GM19452 (cell line): ENCODE measurements around the gene COQ5.

Source experiments
- ATAC-seq: cut with Tn5 transposase; IDR thresholded peaks from one replicate; pipeline ENCODE4 v1.9.1; 2021; ENCODE audit not compliant: unreplicated experiment

Gene COQ5

GRCh38 chr12:120485961-120486881, 42.7 kb downstream of the COQ5 start:
- ATAC-seq = no peak

- no peak for ATAC-seq
These were observed 45.3 kb downstream of the COQ5 start for GRCh38 chr12:120483621-120484020.

- ATAC-seq = no peak
These were observed 47.8 kb downstream of the COQ5 start for GRCh38 chr12:120481022-120481767.

DNA sequence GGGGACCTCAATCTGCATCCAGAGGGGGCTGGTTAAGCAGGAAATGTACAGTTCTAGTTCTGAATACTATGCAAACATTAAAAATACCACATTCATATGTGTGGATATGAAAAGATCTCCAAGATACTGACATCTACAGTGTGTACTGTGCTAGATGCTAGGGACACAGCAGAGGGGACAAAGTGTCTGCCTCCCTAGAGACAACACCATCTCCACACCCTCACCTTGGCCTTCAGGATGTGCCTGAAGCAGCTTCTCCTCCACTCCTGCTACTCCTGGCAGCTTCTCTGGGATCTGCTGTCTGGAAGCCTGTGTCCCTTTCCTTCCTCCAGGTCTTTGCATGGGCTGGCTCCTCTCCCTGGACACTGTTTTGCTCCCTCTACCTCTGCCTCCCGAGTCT, 48.7 kb downstream of the COQ5 start:
- ATAC-seq = no peak

DNA sequence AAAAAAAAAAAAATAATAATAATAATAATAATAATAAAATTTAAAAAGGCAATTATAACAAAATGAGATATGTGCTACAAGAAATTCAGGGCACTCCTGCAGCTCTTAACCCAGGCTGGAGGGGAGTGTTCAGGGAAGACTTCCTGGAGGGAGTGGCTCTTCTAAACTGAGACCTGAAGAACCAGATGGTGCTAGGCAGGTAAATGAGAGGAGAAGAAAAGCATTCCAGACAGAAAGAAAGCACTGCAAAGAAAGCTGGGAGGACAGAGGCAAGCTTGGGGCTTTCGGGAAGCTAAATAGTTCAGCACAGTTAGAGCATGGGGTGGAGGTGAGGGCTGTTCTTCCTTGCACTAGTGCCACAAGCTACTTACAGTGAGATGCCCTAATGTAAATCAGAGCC, 49.5 kb downstream of the COQ5 start:
- no peak for ATAC-seq

- no peak for ATAC-seq
These were observed 53.3 kb downstream of the COQ5 start for GRCh38 chr12:120475643-120476042.

- ATAC-seq = no peak
These were observed 54.4 kb downstream of the COQ5 start for GRCh38 chr12:120474616-120474960.

DNA sequence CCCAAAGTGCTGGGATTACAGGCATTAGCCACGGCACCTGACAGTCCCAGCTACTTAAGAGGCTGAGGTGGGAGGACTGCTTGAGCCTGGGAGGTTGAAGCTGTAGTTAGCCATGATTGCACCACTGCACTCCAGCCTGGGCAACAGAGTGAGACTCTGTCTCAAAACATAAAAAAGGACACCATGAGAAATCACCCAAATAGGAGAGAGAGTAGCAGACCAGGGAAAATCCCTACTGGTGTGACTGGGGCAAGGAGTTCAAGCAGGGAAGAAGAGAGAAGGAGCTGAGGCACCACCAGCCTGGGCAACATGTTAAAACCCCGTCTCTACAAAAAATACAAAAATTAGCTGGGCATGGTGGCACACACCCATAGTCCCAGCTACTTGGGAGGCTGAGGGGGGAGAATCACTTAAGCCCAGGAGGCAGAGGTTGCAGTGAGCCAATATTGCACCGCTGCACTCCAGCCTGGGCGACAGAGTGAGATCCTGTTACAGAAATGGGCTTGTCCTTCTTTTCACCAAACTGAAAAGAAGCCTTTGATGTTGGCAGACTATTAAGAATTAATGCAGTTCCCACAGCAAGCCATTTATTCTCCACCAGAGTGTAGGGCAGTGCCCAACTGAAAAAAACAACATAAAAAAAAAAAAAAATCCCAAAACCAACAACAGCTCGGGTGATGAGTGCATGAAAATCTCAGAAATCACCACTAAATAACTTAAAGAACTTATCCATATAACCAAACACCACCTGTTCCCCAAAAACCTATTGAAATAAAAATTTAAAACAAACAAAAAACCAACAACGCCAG, 54.9 kb downstream of the COQ5 start:
- ATAC-seq = no peak

DNA sequence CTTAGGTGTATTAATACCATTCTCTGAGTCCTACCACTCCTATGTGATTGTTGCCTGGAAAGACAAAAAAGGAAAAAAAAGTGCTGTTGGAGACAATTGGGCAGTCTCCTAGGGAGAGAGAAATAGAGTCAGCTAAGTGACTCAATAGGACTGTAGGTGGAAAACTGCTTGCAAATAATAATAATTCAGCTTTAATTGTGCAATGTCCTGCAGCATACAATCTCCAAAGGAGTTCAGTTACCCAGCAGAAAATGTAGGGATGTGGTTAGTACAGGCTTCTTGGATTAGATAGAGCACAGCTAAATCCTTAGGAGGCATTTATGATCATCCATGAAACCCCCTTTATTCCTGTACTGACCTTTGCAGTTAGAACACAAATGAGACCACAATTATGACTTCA, 56.4 kb downstream of the COQ5 start:
- ATAC-seq = no peak

GRCh38 chr12:120470150-120470784, 58.7 kb downstream of the COQ5 start:
- no peak for ATAC-seq

GRCh38 chr12:120469450-120470149, 59.4 kb downstream of the COQ5 start, which contains the start of gene SRSF9:
SRSF9 (minus strand) TSS chr12:120469748; CDS start chr12:120469609, 139 bp downstream.
- ATAC-seq = peak; percentile 94

- ATAC-seq = peak; percentile 8
These were observed 60.0 kb downstream of the COQ5 start for GRCh38 chr12:120468821-120469449.

DNA sequence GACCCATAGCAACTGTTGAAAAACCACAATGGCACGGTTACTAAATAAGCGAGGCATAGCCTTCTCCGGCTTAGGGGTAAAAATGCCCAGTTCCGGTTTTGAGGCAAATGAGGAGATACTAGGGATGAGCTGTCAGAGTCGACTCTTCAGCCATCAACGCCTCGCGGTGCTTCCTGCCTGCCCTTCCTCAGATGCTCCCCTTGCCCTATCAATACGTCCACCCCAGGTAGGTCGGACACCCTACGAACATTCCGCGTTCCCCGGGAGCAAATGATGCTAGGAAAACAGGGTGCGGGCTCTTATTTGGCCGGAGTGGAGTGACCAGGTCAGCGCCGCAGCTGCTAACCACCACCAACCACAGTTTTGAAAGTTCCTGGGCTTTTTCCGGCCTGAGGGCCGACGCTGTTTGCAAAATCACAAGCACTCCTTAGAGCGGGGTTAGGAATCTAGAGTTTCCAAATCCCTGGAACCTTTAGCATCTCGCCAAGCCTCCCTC, 60.6 kb downstream of the COQ5 start:
- no peak for ATAC-seq

DNA sequence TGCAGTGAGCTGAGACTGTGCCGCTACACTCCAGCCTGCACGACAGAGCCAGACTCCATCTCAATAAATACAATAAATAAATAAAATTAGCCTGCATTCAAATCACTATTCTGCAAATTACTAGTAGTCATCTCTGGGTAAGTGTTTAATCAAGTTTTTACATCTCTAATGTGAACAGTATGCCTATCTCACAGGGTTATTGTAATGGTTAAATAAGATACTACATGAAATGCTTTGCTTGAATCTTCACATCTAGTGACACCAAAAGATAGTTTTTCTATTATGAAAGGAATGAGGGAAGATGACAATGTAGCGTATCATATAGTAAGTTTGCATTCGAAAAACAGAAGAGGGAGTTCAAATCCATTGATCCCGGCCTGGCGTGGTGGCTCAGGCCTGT, 61.5 kb downstream of the COQ5 start:
- no peak for ATAC-seq

GRCh38 chr12:120466560-120467315, 62.2 kb downstream of the COQ5 start:
- no peak for ATAC-seq

- ATAC-seq = no peak
These were observed 63.2 kb downstream of the COQ5 start for GRCh38 chr12:120465756-120466155.

GRCh38 chr12:120463712-120464111, 65.2 kb downstream of the COQ5 start:
- no peak for ATAC-seq

DNA sequence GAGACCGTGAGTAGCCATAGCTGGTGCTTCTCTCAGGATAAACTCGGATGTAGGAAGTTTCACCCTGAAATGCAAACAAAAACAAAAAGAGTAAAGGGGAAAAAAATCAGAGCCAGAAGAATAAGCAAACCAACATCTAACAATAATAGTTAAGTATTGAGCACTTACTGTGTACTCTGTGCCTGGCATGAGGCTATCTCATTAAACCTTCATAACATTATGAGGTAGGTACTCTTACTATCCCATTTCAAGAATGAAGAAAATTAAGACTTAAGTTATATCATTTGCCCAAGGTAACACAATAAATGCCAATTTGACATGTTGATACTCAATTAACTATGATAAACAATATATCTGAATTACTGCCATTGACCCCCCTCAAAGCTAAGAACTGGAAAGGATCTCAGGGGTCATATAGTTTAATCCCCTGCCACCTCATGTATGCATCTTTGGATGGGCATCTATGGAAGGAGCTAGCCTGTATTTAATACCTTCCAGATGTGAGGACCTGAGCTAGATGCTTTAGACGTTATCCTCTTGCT, 66.8 kb downstream of the COQ5 start:
- ATAC-seq = no peak

DNA sequence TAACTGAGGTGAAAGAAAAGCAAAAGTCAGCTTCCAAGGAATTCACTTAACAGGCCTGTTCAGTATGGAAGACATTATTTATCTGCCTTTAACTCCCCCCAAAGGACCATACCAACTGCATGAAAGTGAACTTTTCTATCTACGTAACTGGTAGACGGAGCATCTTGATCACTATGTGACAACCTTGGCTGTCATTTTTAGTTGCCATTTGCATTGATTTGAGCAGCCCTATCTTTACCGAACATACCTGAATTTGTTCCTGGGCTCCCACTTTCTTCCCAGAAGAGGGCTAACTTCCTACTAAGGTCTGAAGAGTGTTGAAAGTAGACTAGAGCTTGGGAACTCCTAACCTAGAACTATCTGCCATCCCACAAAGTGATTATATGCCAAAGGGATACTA, 68.8 kb downstream of the COQ5 start:
- no peak for ATAC-seq
